Transverse colon (tissue), 4 donors: ENCODE data around the gene MBTPS1. TPM values are rescaled to one million over a fixed set of nuclear protein-coding genes. Genes with fewer than 3 reads are reported as not detected.

ENCODE experiments used
- DNase-seq: peaks from one replicate; pipeline ENCODE4 v3.0.0-alpha.2; 2019
- H3K27ac ChIP-seq, 4 donors: fragments of 200-600 bp; sonication (generic); 2 replicates each; pipeline ENCODE4 v1.5.1; 2016 to 2018; ENCODE audit warnings: inconsistent platforms in 4 of 4
- H3K27me3 ChIP-seq: fragments of 200-600 bp; sonication (generic); 2 replicates; pipeline ENCODE4 v1.5.1; 2017; ENCODE audit warnings: inconsistent platforms
- H3K36me3 ChIP-seq, 4 donors: fragments of 200-600 bp; sonication (generic); 2 replicates each; pipeline ENCODE4 v1.5.1; 2017 to 2019; ENCODE audit warnings: inconsistent platforms in 4 of 4
- H3K4me1 ChIP-seq, 4 donors: fragments of 200-600 bp; sonication (generic); 2 replicates each; pipeline ENCODE4 v1.5.1; 2017 to 2020; ENCODE audit warnings: inconsistent platforms in 4 of 4
- H3K4me3 ChIP-seq, 4 donors: fragments of 200-600 bp; sonication (generic); 1 replicate in 1 of 4; 2 replicates in 3 of 4; pipeline versions ENCODE4 v1.5.1 to v1.6.1; 2017 to 2019; ENCODE audit warnings: inconsistent platforms in 4 of 4
- H3K9me3 ChIP-seq, 2 donors: fragments of 200-600 bp; sonication (generic); 2 replicates each; pipeline ENCODE4 v1.5.1; 2017 to 2019; ENCODE audit warnings: inconsistent platforms in 2 of 2
- CTCF ChIP-seq, 5 experiments: fragments of 200-600 bp in 3 of 5; fragments of 450-650 bp in 2 of 5; sonication (generic) in 3 of 5; IDR thresholded peaks; 1 replicate in 2 of 5; 2 replicates in 3 of 5; pipeline ENCODE4 v1.5.1; 2016 to 2017; ENCODE audit warnings: antibody characterized with exemption in 5 of 5, inconsistent platforms in 3 of 5, mild to moderate bottlenecking in 2 of 5, moderate library complexity in 1 of 5
- EP300 ChIP-seq: sonication (generic); formaldehyde crosslinking; IDR thresholded peaks from one replicate; pipeline ENCODE4 v1.6.1; 2017; ENCODE audit warnings: antibody characterized with exemption, low read depth
- POLR2A ChIP-seq: fragments of 450-650 bp; IDR thresholded peaks from one replicate; pipeline ENCODE4 v1.6.1; 2016; ENCODE audit warnings: antibody characterized with exemption, mild to moderate bottlenecking, moderate library complexity
- POLR2AphosphoS5 ChIP-seq, 3 donors: sonication (generic); formaldehyde crosslinking; IDR thresholded peaks; one replicate each; pipeline ENCODE4 v1.6.1; 2016; ENCODE audit warnings: antibody characterized with exemption in 3 of 3
- WGBS, 2 donors: methylation state at CpG; one replicate each; pipeline ENCODE4 v1.1.5; 2018; ENCODE audit warnings: low coverage in 1 of 2; 5-methylcytosine and 5-hydroxymethylcytosine counted together
- in situ Hi-C, 4 donors: fragments of 200-750 bp; cut with MboI; loops; one replicate each; pipeline versions ENCODE4 v1.15.0 to v1.15.1; 2017; ENCODE audit warnings: low sequenced_read_pairs in 3 of 4, low pct_ligation_motif_present in 1 of 4, low pct_unique_long_range_greater_than_20kb in 1 of 4
- intact Hi-C: fragments of 100-400 bp; cut with DNase I; formaldehyde crosslinking; loops from one replicate; pipeline ENCODE4 v1.15.1; 2023; ENCODE audit warnings: low total_unique reads
- total RNA-seq, 4 donors: library from RNA; depleted of rRNA; stranded (reverse); fragments of >200 nt; gene quantifications; one replicate each; pipeline ENCODE4 v1.1.0, GENCODE V29; 2016

MBTPS1 gene
- total RNA-seq, 4 donors from 2014 or later: 53.7 to 110 (median 97.0) TPM

- in situ Hi-C loops (no loop called here), intact Hi-C loops (no loop called here)
- no peak overlapping the region for H3K27ac ChIP-seq
- H3K4me3 ChIP-seq: no peak overlapping the region
- no peak for DNase-seq
- H3K27me3 ChIP-seq: peaks cover 34% of the 10 kb centered on the region
- no peaks in the 10 kb centered on the region for H3K9me3 ChIP-seq
- 27 to 49% methylated on average over 4 to 18 of the region's 18 CpGs for WGBS, 2 donors
- TF ChIP-seq POLR2AphosphoS5 (IDR thresholded peaks at IDR 0.05) (no peak), CTCF (IDR thresholded peaks at IDR 0.05) (no peak), POLR2A (no peak), EP300 (no peak)
- no peaks in the 10 kb centered on the region for H3K4me1 ChIP-seq
- H3K36me3 ChIP-seq: no peaks in the 10 kb centered on the region
Measured at GRCh38 chr16:84043486-84044117, 73.1 kb downstream of the MBTPS1 start.

- no peak for DNase-seq
- Histone ChIP-seq H3K9me3 (no peaks in the 10 kb centered on the region), H3K27me3 (peaks cover 34% of the 10 kb centered on the region), H3K27ac (no peak overlapping the region), H3K4me3 (no peak overlapping the region), H3K36me3 (no peaks in the 10 kb centered on the region), H3K4me1 (no peaks in the 10 kb centered on the region)
- TF ChIP-seq POLR2AphosphoS5 (IDR thresholded peaks at IDR 0.05) (no peak), POLR2A (no peak), CTCF (IDR thresholded peaks at IDR 0.05) (no peak), EP300 (no peak)
- WGBS, 2 donors: 46% methylated on average over 22 of the region's 22 CpGs; no CpG with 5 or more reads in 1 of the 2 donors
- in situ Hi-C loops: no loop called here
- intact Hi-C loops: no loop called here
Measured at GRCh38 chr16:84042879-84043485, 73.8 kb downstream of the MBTPS1 start.

DNA sequence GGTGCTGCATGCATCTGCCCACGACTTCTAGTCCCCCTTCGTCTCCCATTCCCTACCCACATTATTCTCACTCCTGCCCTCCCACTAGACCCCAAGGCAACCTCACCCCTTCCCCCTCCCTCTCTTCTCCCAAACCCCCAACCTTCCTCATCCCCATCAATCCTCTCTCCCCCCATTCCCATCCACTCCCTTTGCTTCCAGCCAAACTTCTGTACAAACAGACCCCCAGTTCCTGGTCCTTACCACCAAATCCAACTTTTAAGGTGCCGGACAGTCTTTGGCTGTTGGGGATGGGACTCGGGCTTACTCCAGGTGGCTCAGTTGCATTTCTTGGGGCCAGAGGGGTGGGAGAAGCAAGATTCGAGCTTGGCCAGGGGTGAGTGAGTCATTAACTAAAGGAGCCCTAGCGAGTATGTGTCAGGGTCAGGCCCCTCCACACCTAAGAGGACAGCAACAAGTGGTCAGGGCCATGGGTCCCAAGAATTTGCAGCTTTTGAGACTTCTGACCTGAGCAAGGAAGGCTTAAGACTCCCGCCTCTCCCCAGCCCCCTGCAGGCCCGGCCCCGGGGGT lies 74.3 kb downstream of the MBTPS1 start, which contains the start of gene SLC38A8:
TSS of gene SLC38A8 (minus strand) at position 488 of the 571 bp plus-strand sequence. CDS start 638 bp downstream, outside the sequence.
- TF ChIP-seq POLR2A (no peak), CTCF (IDR thresholded peaks at IDR 0.05) (no peak), POLR2AphosphoS5 (IDR thresholded peaks at IDR 0.05) (no peak), EP300 (no peak)
- Histone ChIP-seq H3K9me3 (no peaks in the 10 kb centered on the region), H3K36me3 (no peaks in the 10 kb centered on the region), H3K4me1 (no peaks in the 10 kb centered on the region), H3K27ac (no peak within 1 kb of the TSS), H3K4me3 (no peak within 1 kb of the TSS), H3K27me3 (peaks cover 34% of the 10 kb centered on the region)
- 50 to 66% methylated on average over 2 to 9 of the region's 9 CpGs for WGBS, 2 donors
- intact Hi-C loops: no loop called here
- in situ Hi-C loops: no loop called here
- DNase-seq: no peak

- Histone ChIP-seq H3K27ac (no peak overlapping the region), H3K36me3 (no peaks in the 10 kb centered on the region), H3K4me3 (no peak overlapping the region), H3K4me1 (no peaks in the 10 kb centered on the region), H3K27me3 (peaks cover 34% of the 10 kb centered on the region), H3K9me3 (no peaks in the 10 kb centered on the region)
- 85 to 89% methylated on average over 6 to 17 of the region's 17 CpGs for WGBS, 2 donors
- DNase-seq: no peak
- intact Hi-C loops: no loop called here
- no peak for TF ChIP-seq CTCF (IDR thresholded peaks at IDR 0.05)
- TF ChIP-seq POLR2A: no peak
- in situ Hi-C loops: no loop called here
Measured at GRCh38 chr16:84041881-84042280, 74.9 kb downstream of the MBTPS1 start.
